ENCODE measurements around the gene TRAPPC8. TPM values are rescaled to one million over a fixed set of nuclear protein-coding genes. Genes with fewer than 3 reads are reported as not detected.

Gene TRAPPC8
- total RNA-seq, 1 experiment from 2014 or later: 30.4 TPM

GRCh38 chr18:31819925-31820229, 123.1 kb downstream of the TRAPPC8 start:
- H3K27ac ChIP-seq (ENCODE audit: low read depth, low read length): no peak overlapping the region
- DNase-seq (ENCODE audit: low read depth, low spot score): no peak
- ChIA-PET POLR2A (no interaction called here), CTCF (interaction anchor here (0.6 to 1.3 kb wide), 7 partner anchors 11 to 839 kb away, joined by 3 to 8 read pairs (median 3); no protein-coding TSS in a partner anchor), RAD21 (ENCODE audit: low non-redundant PET in 1 of 2, low total read pairs in 2 of 2, uncharacterized antibody in 2 of 2, unreplicated experiment in 2 of 2) (no interaction called here)
- intact Hi-C loops (cut with micrococcal nuclease): loop anchor here (1.0 to 2.0 kb wide), 3 partner anchors 264 to 849 kb away; no protein-coding TSS in a partner anchor
- BruUV-seq (replicated peaks): no TSS peak
- TF ChIP-seq, protein P1, sequence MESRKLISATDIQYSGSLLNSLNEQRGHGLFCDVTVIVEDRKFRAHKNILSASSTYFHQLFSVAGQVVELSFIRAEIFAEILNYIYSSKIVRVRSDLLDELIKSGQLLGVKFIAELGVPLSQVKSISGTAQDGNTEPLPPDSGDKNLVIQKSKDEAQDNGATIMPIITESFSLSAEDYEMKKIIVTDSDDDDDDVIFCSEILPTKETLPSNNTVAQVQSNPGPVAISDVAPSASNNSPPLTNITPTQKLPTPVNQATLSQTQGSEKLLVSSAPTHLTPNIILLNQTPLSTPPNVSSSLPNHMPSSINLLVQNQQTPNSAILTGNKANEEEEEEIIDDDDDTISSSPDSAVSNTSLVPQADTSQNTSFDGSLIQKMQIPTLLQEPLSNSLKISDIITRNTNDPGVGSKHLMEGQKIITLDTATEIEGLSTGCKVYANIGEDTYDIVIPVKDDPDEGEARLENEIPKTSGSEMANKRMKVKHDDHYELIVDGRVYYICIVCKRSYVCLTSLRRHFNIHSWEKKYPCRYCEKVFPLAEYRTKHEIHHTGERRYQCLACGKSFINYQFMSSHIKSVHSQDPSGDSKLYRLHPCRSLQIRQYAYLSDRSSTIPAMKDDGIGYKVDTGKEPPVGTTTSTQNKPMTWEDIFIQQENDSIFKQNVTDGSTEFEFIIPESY (IDR thresholded peaks at IDR 0.05; ENCODE audit: extremely low read depth, insufficient replicate concordance, low read length): no peak
- TF ChIP-seq EZH2 (IDR thresholded peaks at IDR 0.05) (no peak), SRF (IDR thresholded peaks at IDR 0.05; ENCODE audit: low read depth) (no peak), EZH2phosphoT487 (IDR thresholded peaks at IDR 0.05; ENCODE audit: borderline replicate concordance) (no peak), CBX3 (IDR thresholded peaks at IDR 0.05; ENCODE audit: low read depth) (no peak), JUND (IDR thresholded peaks at IDR 0.05) (no peak), POLR2A (IDR thresholded peaks at IDR 0.05; ENCODE audit: borderline replicate concordance, extremely low read depth, insufficient read depth, insufficient read length) (no peak), POLR2AphosphoS5 (IDR thresholded peaks at IDR 0.05; ENCODE audit: low read depth, low read length) (no peak), YY1 (IDR thresholded peaks at IDR 0.05; ENCODE audit: extremely low read depth, insufficient replicate concordance, low read depth, low read length) (no peak), RAD21 (IDR thresholded peaks at IDR 0.05; ENCODE audit: low read depth) (no peak), FOSL1 (IDR thresholded peaks at IDR 0.05; ENCODE audit: low read depth) (no peak), TCF7L2 (IDR thresholded peaks at IDR 0.05; ENCODE audit: borderline replicate concordance, extremely low read depth, insufficient read depth, insufficient read length) (no peak)
- TF ChIP-seq, protein P2, sequence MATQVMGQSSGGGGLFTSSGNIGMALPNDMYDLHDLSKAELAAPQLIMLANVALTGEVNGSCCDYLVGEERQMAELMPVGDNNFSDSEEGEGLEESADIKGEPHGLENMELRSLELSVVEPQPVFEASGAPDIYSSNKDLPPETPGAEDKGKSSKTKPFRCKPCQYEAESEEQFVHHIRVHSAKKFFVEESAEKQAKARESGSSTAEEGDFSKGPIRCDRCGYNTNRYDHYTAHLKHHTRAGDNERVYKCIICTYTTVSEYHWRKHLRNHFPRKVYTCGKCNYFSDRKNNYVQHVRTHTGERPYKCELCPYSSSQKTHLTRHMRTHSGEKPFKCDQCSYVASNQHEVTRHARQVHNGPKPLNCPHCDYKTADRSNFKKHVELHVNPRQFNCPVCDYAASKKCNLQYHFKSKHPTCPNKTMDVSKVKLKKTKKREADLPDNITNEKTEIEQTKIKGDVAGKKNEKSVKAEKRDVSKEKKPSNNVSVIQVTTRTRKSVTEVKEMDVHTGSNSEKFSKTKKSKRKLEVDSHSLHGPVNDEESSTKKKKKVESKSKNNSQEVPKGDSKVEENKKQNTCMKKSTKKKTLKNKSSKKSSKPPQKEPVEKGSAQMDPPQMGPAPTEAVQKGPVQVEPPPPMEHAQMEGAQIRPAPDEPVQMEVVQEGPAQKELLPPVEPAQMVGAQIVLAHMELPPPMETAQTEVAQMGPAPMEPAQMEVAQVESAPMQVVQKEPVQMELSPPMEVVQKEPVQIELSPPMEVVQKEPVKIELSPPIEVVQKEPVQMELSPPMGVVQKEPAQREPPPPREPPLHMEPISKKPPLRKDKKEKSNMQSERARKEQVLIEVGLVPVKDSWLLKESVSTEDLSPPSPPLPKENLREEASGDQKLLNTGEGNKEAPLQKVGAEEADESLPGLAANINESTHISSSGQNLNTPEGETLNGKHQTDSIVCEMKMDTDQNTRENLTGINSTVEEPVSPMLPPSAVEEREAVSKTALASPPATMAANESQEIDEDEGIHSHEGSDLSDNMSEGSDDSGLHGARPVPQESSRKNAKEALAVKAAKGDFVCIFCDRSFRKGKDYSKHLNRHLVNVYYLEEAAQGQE (IDR thresholded peaks at IDR 0.05; ENCODE audit: low read depth): no peak
- TF ChIP-seq, protein P3, sequence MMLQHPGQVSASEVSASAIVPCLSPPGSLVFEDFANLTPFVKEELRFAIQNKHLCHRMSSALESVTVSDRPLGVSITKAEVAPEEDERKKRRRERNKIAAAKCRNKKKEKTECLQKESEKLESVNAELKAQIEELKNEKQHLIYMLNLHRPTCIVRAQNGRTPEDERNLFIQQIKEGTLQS (IDR thresholded peaks at IDR 0.05): no peak
- no peaks in the 10 kb centered on the region for H4K20me1 ChIP-seq (ENCODE audit: insufficient read depth)
- no peak for ATAC-seq
- H3K4me2 ChIP-seq (ENCODE audit: low read length): no peak overlapping the region
- no peaks in the 10 kb centered on the region for H3K9me3 ChIP-seq (ENCODE audit: control insufficient read depth in 1 of 2, insufficient read depth in 1 of 2, low read depth in 1 of 2, low read length in 2 of 2)
- no peak overlapping the region for H2AFZ ChIP-seq (ENCODE audit: low read depth, low read length, poor library complexity, severe bottlenecking)
- no peaks in the 10 kb centered on the region for H3K4me1 ChIP-seq (ENCODE audit: control insufficient read depth in 1 of 2, insufficient read depth in 2 of 2, low read length in 2 of 2)
- no peaks in the 10 kb centered on the region for H3K9me2 ChIP-seq (ENCODE audit: insufficient read depth)
- H3K27me3 ChIP-seq (ENCODE audit: insufficient read depth, low read length): no peaks in the 10 kb centered on the region
- H3K9ac ChIP-seq (ENCODE audit: low read length): no peak overlapping the region
- H3K79me2 ChIP-seq (ENCODE audit: insufficient read depth, low read length): no peaks in the 10 kb centered on the region
- H3K4me3 ChIP-seq (replicated peaks in 1 of 2; ENCODE audit: low read depth in 1 of 2, low read length in 2 of 2): no peak overlapping the region
- no peaks in the 10 kb centered on the region for H3K36me3 ChIP-seq (ENCODE audit: control insufficient read depth in 1 of 2, insufficient read depth in 2 of 2, low read length in 2 of 2)
